KBM-7 (cell line): ENCODE data around the gene CACFD1.

ENCODE experiments used
- DNase-seq: peaks from one replicate; pipeline ENCODE4 v3.0.0-alpha.2; 2015
- in situ Hi-C: fragments of 300-500 bp; cut with MboI; formaldehyde crosslinking; loops from 2 replicates; pipeline ENCODE4 v1.14.3; 2020; ENCODE audit warnings: low sequenced_read_pairs, low pct_unique_long_range_greater_than_20kb, mixed read lengths

Gene CACFD1

GRCh38 chr9:133476036-133476931 lies 16.5 kb downstream of the CACFD1 start:
- in situ Hi-C loops = no loop called here
- DNase-seq = no peak

GRCh38 chr9:133476941-133477340 lies 17.2 kb downstream of the CACFD1 start:
- in situ Hi-C loops = no loop called here
- DNase-seq = no peak

- no peak for DNase-seq
- in situ Hi-C loops = no loop called here
These were observed 17.7 kb downstream of the CACFD1 start for GRCh38 chr9:133477461-133477860.

GRCh38 chr9:133477992-133478850 lies 18.4 kb downstream of the CACFD1 start:
- peak; percentile 51 for DNase-seq
- in situ Hi-C loops = no loop called here

- in situ Hi-C loops = no loop called here
- peak; percentile 70 for DNase-seq
These were observed 19.3 kb downstream of the CACFD1 start, which contains the start of gene SLC2A6 for GRCh38 chr9:133478851-133479711. Gene SLC2A6 (minus strand): TSS chr9:133479099. CDS start chr9:133479059, 40 bp downstream.

DNA sequence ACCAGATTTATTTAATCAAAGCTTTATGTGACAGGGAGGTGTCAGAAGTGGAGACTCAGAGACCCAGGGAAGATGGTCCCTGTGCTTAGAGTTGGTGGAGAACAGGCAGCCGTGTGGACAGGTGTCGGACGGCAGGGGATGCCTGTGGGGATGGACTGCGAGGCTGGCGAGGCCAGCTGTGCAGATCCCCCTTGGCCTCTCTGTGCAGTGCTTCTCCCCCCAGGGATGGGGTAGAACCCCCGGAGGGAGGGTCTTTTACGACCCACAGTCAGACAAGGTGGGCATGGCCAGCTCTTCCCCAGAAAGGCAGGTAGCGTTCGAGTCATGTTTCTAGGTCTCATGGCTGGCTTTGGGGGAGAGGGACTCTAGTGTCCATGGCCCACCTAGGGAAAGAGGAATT lies 23.8 kb downstream of the CACFD1 start:
- in situ Hi-C loops = no loop called here
- no peak for DNase-seq

DNA sequence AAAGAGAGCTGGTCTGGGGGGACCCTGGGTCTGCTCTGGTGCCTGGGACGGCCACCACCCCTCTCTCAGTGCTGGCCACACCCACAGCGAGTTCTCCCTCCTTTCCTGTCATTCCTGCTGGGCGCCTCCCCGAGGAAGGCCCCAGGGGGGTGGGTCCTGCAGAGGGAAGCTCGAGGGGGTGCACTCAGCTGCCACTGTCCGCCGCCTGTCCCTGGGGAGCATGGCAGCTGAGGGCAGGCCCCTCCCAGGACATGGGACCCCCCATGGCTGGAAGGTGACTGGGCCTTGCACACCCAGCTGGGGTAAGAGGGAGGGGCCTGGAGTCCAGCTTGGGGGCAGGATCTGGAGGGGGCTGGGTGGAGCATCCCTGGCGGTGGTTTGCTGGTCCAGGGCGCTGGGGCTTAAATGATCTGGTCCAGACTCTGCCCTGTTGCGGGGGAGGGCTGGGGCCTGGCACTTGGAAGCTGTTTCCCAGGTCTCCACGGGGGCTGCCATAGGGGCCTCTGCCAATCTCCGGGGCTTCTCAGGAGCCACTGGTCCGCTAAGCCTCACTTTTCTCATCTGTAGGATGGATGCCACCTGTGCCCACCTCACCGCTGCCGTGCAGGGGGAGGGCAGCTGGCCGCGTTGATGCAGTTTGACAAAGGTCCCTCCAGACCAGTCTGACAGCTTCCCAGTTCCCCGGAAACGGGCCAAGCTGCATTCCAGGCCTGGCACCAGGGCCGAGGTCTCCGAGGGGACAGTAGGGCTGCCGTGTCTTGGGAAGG lies 25.1 kb downstream of the CACFD1 start:
- DNase-seq = no peak
- in situ Hi-C loops = no loop called here

GRCh38 chr9:133485531-133486260 lies 25.9 kb downstream of the CACFD1 start:
- no peak for DNase-seq
- in situ Hi-C loops = no loop called here

DNA sequence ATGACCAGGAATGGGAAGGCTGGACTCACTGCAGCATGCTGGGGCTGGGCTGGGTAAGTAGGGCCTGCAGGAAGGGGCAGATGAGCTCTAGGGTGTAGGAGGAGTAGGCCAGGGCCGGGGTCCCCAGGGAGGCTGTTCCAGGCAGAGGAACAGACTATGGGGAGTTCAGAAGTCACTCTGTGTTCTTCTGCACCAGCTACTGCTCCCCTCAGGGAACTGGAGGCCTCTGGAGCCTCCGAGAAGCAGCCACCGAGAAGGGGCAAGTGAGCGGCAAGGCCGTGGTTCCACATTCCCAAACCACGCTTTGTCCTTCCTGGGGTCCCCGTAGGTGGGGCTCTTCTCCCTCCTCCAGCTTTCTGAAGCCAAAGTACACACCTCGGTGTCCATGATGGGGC lies 27.6 kb downstream of the CACFD1 start:
- DNase-seq = no peak
- in situ Hi-C loops = no loop called here

DNA sequence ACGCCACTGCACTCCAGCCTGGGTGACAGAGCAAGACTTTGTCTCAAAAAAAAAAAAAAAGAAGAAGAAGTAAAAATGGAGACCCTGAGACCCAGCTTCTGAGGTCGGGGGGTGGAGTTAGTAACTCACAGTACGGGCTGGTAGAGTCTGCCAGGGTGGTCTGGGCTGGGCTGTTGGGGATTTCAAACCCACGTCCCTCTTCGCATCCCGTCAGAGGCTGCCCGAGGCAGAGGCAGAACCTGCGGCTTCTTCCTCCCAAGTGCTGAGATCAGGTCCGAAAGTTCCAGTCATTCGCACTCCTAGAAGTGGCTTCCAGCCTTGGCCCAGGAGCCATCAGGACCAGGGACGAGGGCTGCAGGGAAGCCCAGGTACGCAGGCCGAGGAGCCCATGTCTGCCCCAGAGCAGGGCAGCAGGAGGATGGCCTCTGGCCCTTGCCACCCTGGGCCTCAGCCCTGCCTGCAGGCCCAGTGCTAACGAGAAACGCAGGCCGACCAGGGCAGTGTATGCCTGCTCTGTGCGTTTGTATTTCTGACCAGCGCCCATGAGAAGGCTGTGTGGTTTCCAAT lies 29.0 kb downstream of the CACFD1 start:
- in situ Hi-C loops = no loop called here
- DNase-seq = no peak

DNA sequence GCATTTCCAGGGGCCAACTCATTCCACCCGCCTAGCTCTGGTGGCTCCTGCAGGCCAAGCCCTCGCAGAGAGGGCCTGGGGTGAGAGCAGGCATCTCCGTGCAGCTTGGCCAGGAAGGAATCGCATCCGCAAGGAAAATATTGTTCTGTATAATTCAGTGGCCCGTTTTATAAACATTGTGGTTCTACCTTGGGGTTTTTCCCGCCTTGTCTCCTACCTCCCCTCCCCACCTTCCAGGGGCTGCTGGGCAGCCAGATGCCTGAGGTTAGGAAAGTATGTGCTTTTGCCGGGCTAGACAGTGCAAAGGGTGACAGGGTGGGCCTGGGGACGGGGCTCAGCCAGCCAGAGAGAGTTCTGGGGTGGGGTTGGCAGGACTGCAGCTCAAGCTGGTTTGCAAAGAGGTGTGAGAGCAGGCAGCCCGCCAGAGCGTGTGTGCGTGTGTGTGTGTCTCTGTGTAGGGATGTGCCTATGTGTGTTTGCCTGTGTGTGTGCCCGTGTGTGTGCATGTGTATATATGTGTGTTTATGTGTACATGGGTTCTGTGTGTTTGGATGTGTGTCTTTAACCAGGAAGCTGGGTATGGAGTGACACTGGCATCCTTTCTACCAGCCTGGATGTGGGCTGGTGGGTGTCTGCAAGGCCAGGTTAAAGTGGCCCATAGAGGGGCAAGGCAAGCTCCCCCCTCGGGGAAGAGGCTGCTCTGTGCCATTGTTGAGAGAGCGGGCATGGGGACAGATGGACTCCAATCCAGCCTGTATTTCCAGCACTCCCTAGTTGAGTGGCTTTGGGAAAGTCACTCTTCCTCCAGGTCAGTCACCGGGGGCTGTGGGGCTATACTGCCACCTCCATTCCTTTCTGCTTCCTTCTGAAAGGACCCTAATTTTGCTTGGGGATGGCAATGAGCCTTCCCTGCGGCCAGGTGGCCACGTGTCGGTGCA lies 29.7 kb downstream of the CACFD1 start:
- no peak for DNase-seq
- in situ Hi-C loops = no loop called here

- in situ Hi-C loops = no loop called here
- no peak for DNase-seq
These were observed 30.5 kb downstream of the CACFD1 start for GRCh38 chr9:133490201-133490681.

GRCh38 chr9:133490865-133491655 lies 31.3 kb downstream of the CACFD1 start:
- peak; percentile 56 for DNase-seq
- in situ Hi-C loops = no loop called here

DNA sequence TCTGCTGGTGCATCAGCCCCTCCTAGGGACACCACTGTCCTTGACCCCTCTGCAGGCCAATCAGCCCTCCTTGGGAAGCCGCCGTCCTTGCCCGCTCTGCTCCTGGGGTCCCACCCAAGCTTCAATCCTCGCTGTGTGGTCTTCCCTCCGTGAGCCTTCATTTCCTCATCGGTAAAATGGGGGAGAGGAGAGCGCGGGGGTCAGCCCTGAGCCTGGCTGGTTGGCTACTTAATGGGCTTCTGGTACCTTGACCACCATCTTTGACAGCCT lies 31.8 kb downstream of the CACFD1 start:
- DNase-seq = no peak
- in situ Hi-C loops = no loop called here

- in situ Hi-C loops = no loop called here
- DNase-seq = no peak
These were observed 32.6 kb downstream of the CACFD1 start for GRCh38 chr9:133492061-133493021.
